ENCODE results near the gene IGFBP6.

- TF ChIP-seq CTCF (IDR thresholded peaks at IDR 0.05; ENCODE audit: low read depth, low read length, poor library complexity, severe bottlenecking): peak; percentile 59
- TF ChIP-seq EZH2phosphoT487 (IDR thresholded peaks at IDR 0.05; ENCODE audit: borderline replicate concordance, low read length): no peak
Observed at GRCh38 chr12:53061404-53062010, 36.0 kb upstream of the IGFBP6 start.
